DMS 273 (cell line): ENCODE data around the gene TMC3.

Experiments used
- DNase-seq: peaks from one replicate; lab custom pipeline; 2025; ENCODE audit not compliant: unreplicated experiment; lab: John Stamatoyannopoulos, UW

Gene TMC3

GRCh38 chr15:81323944-81324881 lies 49.8 kb downstream of the TMC3 start, which contains the start of gene STARD5:
Gene STARD5 (minus strand): TSS chr15:81324141. CDS start chr15:81324099, 42 bp downstream.
- peak; percentile 97 for DNase-seq

- DNase-seq: no peak
These were observed 50.5 kb downstream of the TMC3 start for GRCh38 chr15:81323559-81323943.

DNA sequence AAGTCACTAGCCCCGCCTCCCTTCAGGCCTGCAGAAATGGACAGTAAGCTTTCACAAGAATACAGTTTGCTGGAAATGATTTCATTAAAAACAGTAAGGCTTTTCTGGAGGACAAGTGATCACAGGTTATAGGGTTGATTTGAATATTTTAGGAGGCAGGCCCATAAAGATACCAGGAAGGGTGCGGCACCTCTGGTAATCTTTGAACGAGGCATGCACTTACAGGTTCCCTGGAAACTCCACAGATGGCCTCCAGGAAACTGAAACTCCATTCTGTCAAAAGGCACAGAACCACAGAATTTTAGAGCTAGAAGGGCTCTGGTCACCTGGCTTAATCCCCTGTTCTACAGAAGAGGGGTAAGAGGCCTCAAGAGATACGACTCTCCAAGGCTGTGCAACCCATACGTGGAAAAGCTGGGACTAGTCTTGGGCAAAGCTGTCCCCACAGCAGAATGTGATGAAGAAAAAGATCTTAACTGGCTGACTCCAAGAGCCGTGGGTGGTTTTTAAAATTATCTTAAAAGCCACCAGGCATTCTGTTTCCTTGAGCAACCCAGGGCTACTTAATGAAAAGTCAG lies 51.2 kb downstream of the TMC3 start:
- no peak for DNase-seq

- no peak for DNase-seq
These were observed 52.3 kb downstream of the TMC3 start for GRCh38 chr15:81321667-81322066.

GRCh38 chr15:81317642-81318017 lies 56.4 kb downstream of the TMC3 start:
- no peak for DNase-seq

- DNase-seq: no peak
These were observed 57.7 kb downstream of the TMC3 start for GRCh38 chr15:81316267-81316666.

DNA sequence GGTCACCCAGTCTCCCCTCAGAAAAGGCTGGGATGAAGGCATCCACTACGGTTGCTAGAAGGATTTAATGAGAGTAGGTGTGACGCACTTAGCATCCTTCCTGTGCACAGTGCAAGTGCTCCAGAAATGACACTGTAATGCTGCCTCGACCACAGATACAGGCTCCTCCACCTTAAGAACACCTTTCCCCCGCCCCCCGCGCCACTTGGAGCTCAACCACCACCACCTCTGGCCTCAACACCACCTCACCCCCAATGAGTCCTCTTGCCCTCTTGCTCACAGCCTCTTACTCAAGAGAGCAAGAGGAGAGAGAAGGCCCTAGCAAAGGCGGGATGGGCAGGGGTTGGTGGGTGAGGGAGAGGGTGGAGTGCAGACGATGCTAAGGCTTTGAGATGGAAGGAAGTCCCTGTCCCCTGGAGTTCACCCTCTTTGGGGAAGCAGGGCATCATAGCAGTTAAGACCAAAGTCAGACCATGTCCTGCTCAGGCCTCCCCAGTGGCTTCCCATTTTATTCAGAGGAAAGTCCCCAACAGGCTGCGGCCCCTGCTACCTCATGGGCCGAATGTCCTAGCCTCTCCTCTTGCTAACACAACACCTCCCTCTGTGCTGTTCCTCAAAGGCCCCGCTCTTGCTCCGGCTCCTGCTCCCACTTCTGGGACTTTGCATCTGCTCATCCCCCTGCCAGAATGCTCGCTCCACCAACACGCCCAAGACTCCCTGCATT lies 58.4 kb downstream of the TMC3 start:
- no peak for DNase-seq

GRCh38 chr15:81314378-81314777 lies 59.6 kb downstream of the TMC3 start:
- no peak for DNase-seq

- DNase-seq: no peak
These were observed 60.3 kb downstream of the TMC3 start for GRCh38 chr15:81313686-81314085.

DNA sequence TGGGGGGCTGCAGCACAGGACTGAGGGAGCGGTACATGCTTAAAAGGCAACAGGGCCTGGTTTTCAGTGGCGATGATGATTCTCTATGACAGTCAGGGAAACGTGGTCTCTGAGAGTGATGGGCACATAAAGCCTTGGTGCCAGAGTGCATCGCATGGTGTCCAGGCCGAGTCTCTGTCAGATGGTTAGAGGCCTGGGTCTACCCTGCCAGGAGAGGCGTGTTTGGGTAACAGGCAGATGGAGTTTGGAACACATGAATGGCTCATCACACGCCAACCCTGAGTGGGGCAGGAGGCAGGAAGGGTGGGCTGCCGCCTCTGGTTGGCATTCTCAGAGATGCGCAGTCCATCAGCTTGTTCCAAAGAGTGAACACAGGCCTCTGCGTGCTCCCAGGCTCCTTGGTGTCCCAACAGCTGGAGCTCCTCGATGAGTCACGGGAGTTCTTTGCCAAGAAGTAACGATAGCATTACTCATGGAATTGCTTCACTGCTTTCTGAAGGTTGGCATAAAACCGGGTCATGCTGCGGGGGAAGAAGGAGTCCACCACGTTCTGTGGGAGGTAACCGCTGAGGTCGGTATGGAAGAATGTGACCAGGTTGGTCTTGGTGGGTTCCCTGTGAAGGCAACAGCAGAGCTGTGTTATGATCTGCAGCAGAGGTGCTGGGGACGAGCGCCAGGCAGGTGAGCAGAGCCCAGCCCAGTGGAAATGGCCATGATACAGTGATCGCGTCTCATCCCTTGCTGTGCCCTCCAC lies 61.0 kb downstream of the TMC3 start:
- DNase-seq: peak; percentile 48

- no peak for DNase-seq
These were observed 62.1 kb downstream of the TMC3 start for GRCh38 chr15:81311752-81312464.

GRCh38 chr15:81310480-81310879 lies 63.5 kb downstream of the TMC3 start:
- DNase-seq: no peak

DNA sequence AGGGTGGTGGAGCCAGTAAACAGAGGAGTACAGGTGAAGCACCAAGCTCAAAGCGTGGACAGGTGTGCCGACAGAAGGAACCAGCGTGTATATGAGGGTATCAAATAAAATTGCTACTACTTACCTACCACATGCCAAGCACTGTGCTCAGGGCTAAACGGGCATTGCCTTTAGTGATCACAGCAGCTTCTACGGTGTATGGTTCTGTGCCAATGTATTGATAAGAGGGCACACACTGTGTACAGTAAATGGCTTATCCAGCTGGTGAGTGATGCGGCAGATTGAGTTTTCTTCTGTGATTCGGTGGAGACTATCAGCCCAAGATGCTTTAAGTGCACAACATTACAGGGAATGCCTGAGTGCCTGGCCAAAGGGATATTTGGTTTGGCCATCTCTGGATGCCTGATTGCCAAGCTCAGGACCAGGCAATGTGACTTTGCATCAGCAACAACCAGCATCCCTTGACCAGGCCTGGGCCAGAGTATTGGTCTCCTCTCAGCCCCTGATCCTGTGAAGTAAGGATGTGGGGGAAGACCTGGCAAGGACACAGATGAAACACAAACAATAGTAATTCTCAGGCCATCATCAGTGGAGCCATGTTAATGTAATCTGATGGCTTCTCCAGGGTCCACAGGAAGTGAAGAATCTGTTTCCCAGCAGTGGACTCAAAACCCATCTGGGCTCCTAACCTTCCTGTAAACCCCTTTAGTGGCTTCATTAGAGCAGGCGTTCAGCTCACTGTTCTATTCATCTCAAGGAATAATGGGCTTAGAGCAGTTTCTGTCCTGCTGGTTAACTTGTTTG lies 64.2 kb downstream of the TMC3 start:
- no peak for DNase-seq

DNA sequence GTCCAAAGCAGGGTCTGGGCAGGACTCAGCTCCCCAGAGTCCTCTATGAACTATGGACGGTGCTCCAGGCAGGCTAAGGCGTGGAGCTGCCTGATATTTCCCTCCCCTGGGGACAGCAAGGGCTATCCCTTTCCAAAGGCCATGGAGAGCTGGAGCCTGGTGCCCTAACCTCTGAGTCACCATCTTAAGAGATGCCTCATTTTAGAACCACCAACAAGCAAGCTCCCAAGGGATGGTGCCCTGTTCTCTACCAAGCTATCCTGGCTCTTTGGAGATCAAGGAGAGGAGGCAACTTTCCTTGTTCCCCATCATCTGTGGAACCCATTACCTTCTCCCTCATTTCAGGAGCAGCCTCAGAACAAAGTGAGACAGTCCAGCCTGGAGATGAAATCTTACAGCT lies 65.8 kb downstream of the TMC3 start:
- no peak for DNase-seq

GRCh38 chr15:81304226-81304625 lies 69.8 kb downstream of the TMC3 start:
- DNase-seq: no peak

DNA sequence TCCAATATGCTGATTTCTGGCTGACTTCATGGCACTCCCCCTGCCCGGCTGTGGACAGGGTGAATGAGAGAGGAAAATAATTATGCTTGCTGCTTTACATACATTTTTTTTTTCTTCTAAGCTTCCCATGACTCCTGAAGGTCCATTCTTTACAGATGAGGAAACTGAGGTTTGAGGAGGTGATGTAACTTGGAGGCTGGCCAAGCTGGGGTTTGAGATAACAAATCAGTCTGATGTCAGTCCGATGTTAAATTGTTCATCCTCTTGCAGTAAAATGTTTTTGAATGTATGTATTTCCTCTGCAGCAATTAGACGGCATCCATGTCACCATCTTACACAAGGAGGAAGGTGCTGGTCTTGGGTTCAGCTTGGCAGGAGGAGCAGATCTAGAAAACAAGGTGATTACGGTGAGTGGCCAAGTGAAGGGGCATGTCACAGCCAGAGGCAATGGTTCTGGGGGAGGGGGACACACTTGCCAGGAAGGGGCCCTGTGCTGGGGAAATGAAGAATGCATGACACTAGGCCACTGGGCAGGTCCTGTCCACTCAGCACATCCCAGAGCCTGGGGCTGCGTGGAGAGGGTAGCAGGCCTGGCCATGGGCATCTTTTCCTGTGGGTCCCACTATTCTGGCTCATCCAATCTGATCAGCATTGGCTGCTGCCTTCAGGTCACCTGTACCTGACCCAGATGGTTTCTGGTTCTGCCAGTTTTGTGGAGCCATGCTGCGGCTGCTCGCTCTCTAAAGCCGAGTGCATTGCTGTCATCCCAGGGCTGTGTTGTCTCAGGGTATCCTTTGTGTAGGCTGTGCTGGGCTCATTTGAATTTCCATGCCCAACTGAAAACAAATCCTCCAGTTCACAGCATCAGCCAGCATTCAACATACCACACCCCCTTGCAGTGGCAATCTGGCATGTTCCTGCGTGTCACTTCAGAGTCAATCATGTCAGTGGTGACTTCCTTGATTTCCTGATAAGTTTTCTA lies 70.5 kb downstream of the TMC3 start:
- DNase-seq: no peak

- DNase-seq: no peak
These were observed 71.3 kb downstream of the TMC3 start for GRCh38 chr15:81302701-81303109.

GRCh38 chr15:81301815-81302399 lies 72.1 kb downstream of the TMC3 start:
- no peak for DNase-seq
